Stimulated activated CD8-positive, alpha-beta memory T cell treated with anti-CD3 and anti-CD28 coated beads, Interleukin-15, amount 100 ng/mL, for 24 hours (primary cell): ENCODE data around the gene KRTAP5-9.
"Not testable (repeated sequence)": the region's sequence is repeated elsewhere in the genome, so short reads cannot be mapped to it uniquely, and the experiment has no call there.

Experiments
- DNase-seq: peaks from one replicate; pipeline ENCODE4 v3.0.0-alpha.2; 2020; ENCODE audit warnings: low read depth

The KRTAP5-9 gene

GRCh38 chr11:71548120-71548519 is at the start of gene KRTAP5-9:
TSS of gene KRTAP5-9 (plus strand) at chr11:71548420. CDS start at chr11:71548658, 238 bp downstream.
- DNase-seq, result no peak

- DNase-seq, result no peak
Measured at GRCh38 chr11:71499125-71499524, 49.1 kb upstream of the KRTAP5-9 start.

GRCh38 chr11:71499546-71499945 is 48.7 kb upstream of the KRTAP5-9 start:
- no peak for DNase-seq

GRCh38 chr11:71500601-71501021 is 47.6 kb upstream of the KRTAP5-9 start:
- DNase-seq, result no peak

GRCh38 chr11:71501071-71501985 is 46.9 kb upstream of the KRTAP5-9 start:
- no peak for DNase-seq

- DNase-seq, result no peak
Measured at GRCh38 chr11:71502026-71502425, 46.2 kb upstream of the KRTAP5-9 start.

GRCh38 chr11:71502871-71503435 is 45.3 kb upstream of the KRTAP5-9 start:
- no peak for DNase-seq

GRCh38 chr11:71504531-71504930 is 43.7 kb upstream of the KRTAP5-9 start:
- DNase-seq, result no peak

- DNase-seq, result no peak
Measured at GRCh38 chr11:71505001-71505400, 43.2 kb upstream of the KRTAP5-9 start.

GRCh38 chr11:71505781-71506180 is 42.4 kb upstream of the KRTAP5-9 start:
- DNase-seq, result no peak

GRCh38 chr11:71507102-71507501 is 41.1 kb upstream of the KRTAP5-9 start:
- DNase-seq, result no peak

GRCh38 chr11:71518506-71519471 is 29.4 kb upstream of the KRTAP5-9 start:
- no peak for DNase-seq

GRCh38 chr11:71519546-71519945 is 28.7 kb upstream of the KRTAP5-9 start:
- no peak for DNase-seq

- no peak for DNase-seq
Measured at GRCh38 chr11:71525188-71525937, 22.9 kb upstream of the KRTAP5-9 start.

- no peak for DNase-seq
Measured at GRCh38 chr11:71525938-71526495, 22.2 kb upstream of the KRTAP5-9 start.

GRCh38 chr11:71526796-71527575 is 21.2 kb upstream of the KRTAP5-9 start, which contains the start of gene KRTAP5-7:
TSS of gene KRTAP5-7 (plus strand) at chr11:71527267. CDS start at chr11:71527301, 34 bp downstream.
- not testable (repeated sequence) for DNase-seq

GRCh38 chr11:71527576-71528210 is 20.5 kb upstream of the KRTAP5-9 start:
- no peak for DNase-seq

GRCh38 chr11:71530602-71531001 is 17.6 kb upstream of the KRTAP5-9 start:
- no peak for DNase-seq

GRCh38 chr11:71532036-71532610 is 16.1 kb upstream of the KRTAP5-9 start:
- DNase-seq, result no peak
